Liver (tissue), 9 donors: ENCODE data around the gene PP2D1. TPM values are rescaled to one million over a fixed set of nuclear protein-coding genes. Genes with fewer than 3 reads are reported as not detected.
"Not testable (repeated sequence)": the region's sequence is repeated elsewhere in the genome, so short reads cannot be mapped to it uniquely, and the experiment has no call there.

Experiments used
- DNase-seq: peaks from one replicate; pipeline ENCODE4 v3.0.0-alpha.2; 2017; ENCODE audit warnings: low spot score
- H3K27ac ChIP-seq, 2 donors: one replicate each; pipeline ENCODE4 v1.7.0; 2013; ENCODE audit warnings: inconsistent platforms in 2 of 2, low read length in 2 of 2, control low read depth in 1 of 2, low read depth in 1 of 2, mild to moderate bottlenecking in 1 of 2
- H3K27me3 ChIP-seq, 4 donors: one replicate each; pipeline versions ENCODE4 v1.6.1 to v1.7.0; 2013; ENCODE audit warnings: low read length in 3 of 4, inconsistent platforms in 1 of 4, mild to moderate bottlenecking in 1 of 4, moderate library complexity in 1 of 4; ENCODE audit not compliant: control insufficient read depth in 4 of 4, insufficient read depth in 4 of 4
- H3K36me3 ChIP-seq, 4 donors: one replicate each; pipeline versions ENCODE4 v1.6.1 to v1.7.0; 2013; ENCODE audit warnings: low read length in 3 of 4, mild to moderate bottlenecking in 3 of 4, low read depth in 1 of 4, moderate library complexity in 1 of 4; ENCODE audit not compliant: control insufficient read depth in 4 of 4, insufficient read depth in 3 of 4
- H3K4me1 ChIP-seq, 4 donors: one replicate each; pipeline versions ENCODE4 v1.6.1 to v1.7.0; 2013; ENCODE audit warnings: low read length in 3 of 4, mild to moderate bottlenecking in 3 of 4, moderate library complexity in 1 of 4; ENCODE audit not compliant: control insufficient read depth in 4 of 4, insufficient read depth in 4 of 4
- H3K4me3 ChIP-seq, 3 donors: one replicate each; pipeline versions ENCODE4 v1.6.1 to v1.7.0; 2013; ENCODE audit warnings: low read length in 3 of 3, control low read depth in 1 of 3, low read depth in 1 of 3, mild to moderate bottlenecking in 1 of 3
- H3K9ac ChIP-seq, 2 donors: one replicate each; pipeline ENCODE4 v1.7.0; 2013; ENCODE audit warnings: low read length in 2 of 2, mild to moderate bottlenecking in 2 of 2, moderate library complexity in 2 of 2, control low read depth in 1 of 2, low read depth in 1 of 2
- H3K9me3 ChIP-seq, 4 donors: one replicate each; pipeline versions ENCODE4 v1.6.1 to v1.7.0; 2013; ENCODE audit warnings: low read length in 3 of 4; ENCODE audit not compliant: control insufficient read depth in 4 of 4
- FOXA1 ChIP-seq: IDR thresholded peaks from 2 replicates; pipeline ENCODE4 v1.6.1; 2016; ENCODE audit warnings: antibody characterized with exemption
- FOXA2 ChIP-seq: IDR thresholded peaks from 2 replicates; pipeline ENCODE4 v1.6.1; 2016; ENCODE audit warnings: antibody characterized with exemption
- GABPA ChIP-seq, 2 donors: IDR thresholded peaks in 1 of 2; conservative IDR thresholded peaks in 1 of 2; 2 replicates each; pipeline ENCODE4 v1.6.1; 2016; ENCODE audit warnings: antibody characterized with exemption in 2 of 2, mild to moderate bottlenecking in 1 of 2, moderate library complexity in 1 of 2
- HNF4A ChIP-seq, 2 donors: conservative IDR thresholded peaks; 2 replicates each; pipeline ENCODE4 v1.6.1; 2016; ENCODE audit warnings: antibody characterized with exemption in 2 of 2, mild to moderate bottlenecking in 2 of 2
- HNF4G ChIP-seq: IDR thresholded peaks from 2 replicates; pipeline ENCODE4 v1.6.1; 2016; ENCODE audit warnings: antibody characterized with exemption
- JUND ChIP-seq, 2 donors: IDR thresholded peaks; 2 replicates each; pipeline ENCODE4 v1.6.1; 2016; ENCODE audit warnings: antibody characterized with exemption in 2 of 2
- NR2F2 ChIP-seq: IDR thresholded peaks from 2 replicates; pipeline ENCODE4 v1.6.1; 2016; ENCODE audit warnings: antibody characterized with exemption
- RAD21 ChIP-seq, 2 donors: IDR thresholded peaks; 2 replicates each; pipeline ENCODE4 v1.6.1; 2016; ENCODE audit warnings: antibody characterized with exemption in 2 of 2, mild to moderate bottlenecking in 2 of 2
- SP1 ChIP-seq: IDR thresholded peaks from 2 replicates; pipeline ENCODE4 v1.6.1; 2018; ENCODE audit warnings: antibody characterized with exemption, mild to moderate bottlenecking
- TAF1 ChIP-seq: conservative IDR thresholded peaks from 2 replicates; pipeline ENCODE4 v1.6.1; 2016; ENCODE audit warnings: antibody characterized with exemption, mild to moderate bottlenecking
- YY1 ChIP-seq: IDR thresholded peaks from 2 replicates; pipeline ENCODE4 v1.6.1; 2016; ENCODE audit warnings: antibody characterized with exemption, mild to moderate bottlenecking
- WGBS: extraction: QIAGEN DNeasy Blood & Tissue Kit; methylation state at CpG from one replicate; pipeline ENCODE4 v1.1.7; 2013; 5-methylcytosine and 5-hydroxymethylcytosine counted together
- polyA plus RNA-seq, 2 donors: library from polyadenylated mRNA; stranded (reverse) in 1 of 2; unstranded in 1 of 2; fragments of 200-250 nt in 1 of 2; fragments of >200 nt in 1 of 2; fragmentation: Nextera tagmentation in 1 of 2; extraction: Ambion mirVana in 1 of 2; gene quantifications; one replicate each; pipeline versions ENCODE4 v1.2.1 to v1.2.3, GENCODE V29; 2013 to 2015
- total RNA-seq, 2 donors: library from RNA; depleted of rRNA; stranded (reverse); fragments of >200 nt; gene quantifications; one replicate each; pipeline ENCODE4 v1.2.3, GENCODE V29; 2014
- TF ChIP-seq, protein P1 (sequence below): IDR thresholded peaks from 2 replicates; pipeline ENCODE4 v1.6.1; 2016; ENCODE audit warnings: antibody characterized with exemption
- TF ChIP-seq, protein P2 (sequence below): IDR thresholded peaks from 2 replicates; pipeline ENCODE4 v1.6.1; 2016; ENCODE audit warnings: antibody characterized with exemption, mild to moderate bottlenecking
- TF ChIP-seq, protein P3 (sequence below): IDR thresholded peaks from 2 replicates; pipeline ENCODE4 v1.6.1; 2016; ENCODE audit warnings: antibody characterized with exemption
- TF ChIP-seq, protein P4 (sequence below): fragments of 150-350 bp; IDR thresholded peaks from 2 replicates; pipeline ENCODE4 v1.5.1; 2017; ENCODE audit warnings: improper control_type of control experiment, low read depth, low read length; ENCODE audit not compliant: missing input control
- donor health status: healthy.
- donor health status: healthy.
- donor health status: healthy.
- donor health status: healthy.
- donor health status: healthy.

Gene PP2D1
- total and polyA plus RNA-seq, 4 donors = 0.31 TPM; not detected in 3

DNA sequence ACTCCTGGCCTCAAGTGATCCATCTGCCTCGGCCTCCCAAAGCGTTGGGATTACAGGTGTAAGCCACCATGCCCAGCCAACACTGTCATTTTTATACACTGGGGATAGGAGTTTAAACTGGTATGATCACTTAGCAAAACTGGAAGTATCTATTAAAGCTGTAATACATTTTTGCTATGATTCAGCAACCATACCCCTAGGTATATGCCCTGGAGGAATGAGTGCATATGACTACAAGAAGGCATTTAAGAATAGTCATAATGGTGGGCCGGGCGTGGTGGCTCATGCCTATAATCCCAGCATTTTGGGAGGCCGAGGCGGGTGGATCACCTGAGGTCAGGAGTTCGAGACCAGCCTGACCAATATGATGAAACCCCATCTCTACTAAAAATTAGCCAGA is 19.9 kb upstream of the PP2D1 start:
- not testable (repeated sequence) for DNase-seq, H3K36me3 ChIP-seq, H3K9me3 ChIP-seq, H3K4me1 ChIP-seq, H3K9ac ChIP-seq, H3K4me3 ChIP-seq, H3K27ac ChIP-seq, H3K27me3 ChIP-seq
- 97% methylated on average over 7 of the region's 7 CpGs for WGBS

DNA sequence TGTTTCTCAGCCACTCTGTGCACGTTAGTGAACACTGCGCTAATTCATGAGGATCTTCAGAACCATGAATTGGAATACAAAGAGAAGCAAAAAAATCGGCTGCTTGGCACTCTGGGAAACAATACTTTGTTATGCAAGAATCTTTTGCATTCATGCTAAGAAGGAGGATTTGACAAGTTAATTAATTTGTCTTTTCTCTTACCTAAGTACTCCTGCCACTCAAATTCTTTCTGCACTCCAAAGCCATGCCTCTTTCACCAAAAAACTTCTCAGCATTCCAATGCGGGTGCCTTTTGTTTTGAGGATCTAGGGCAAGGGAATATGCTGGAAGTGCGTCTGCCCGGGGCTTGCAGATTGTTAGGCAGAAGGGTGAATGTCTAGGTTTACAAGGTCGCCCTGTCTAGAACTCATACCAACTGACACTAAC is 16.9 kb upstream of the PP2D1 start:
- no peaks in the 10 kb centered on the region for H3K36me3 ChIP-seq
- no peak for TF ChIP-seq TAF1
- no peak for TF ChIP-seq YY1
- TF ChIP-seq, protein P1, sequence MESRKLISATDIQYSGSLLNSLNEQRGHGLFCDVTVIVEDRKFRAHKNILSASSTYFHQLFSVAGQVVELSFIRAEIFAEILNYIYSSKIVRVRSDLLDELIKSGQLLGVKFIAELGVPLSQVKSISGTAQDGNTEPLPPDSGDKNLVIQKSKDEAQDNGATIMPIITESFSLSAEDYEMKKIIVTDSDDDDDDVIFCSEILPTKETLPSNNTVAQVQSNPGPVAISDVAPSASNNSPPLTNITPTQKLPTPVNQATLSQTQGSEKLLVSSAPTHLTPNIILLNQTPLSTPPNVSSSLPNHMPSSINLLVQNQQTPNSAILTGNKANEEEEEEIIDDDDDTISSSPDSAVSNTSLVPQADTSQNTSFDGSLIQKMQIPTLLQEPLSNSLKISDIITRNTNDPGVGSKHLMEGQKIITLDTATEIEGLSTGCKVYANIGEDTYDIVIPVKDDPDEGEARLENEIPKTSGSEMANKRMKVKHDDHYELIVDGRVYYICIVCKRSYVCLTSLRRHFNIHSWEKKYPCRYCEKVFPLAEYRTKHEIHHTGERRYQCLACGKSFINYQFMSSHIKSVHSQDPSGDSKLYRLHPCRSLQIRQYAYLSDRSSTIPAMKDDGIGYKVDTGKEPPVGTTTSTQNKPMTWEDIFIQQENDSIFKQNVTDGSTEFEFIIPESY = no peak
- no peak for TF ChIP-seq RAD21 (IDR thresholded peaks at IDR 0.05)
- TF ChIP-seq, protein P2, sequence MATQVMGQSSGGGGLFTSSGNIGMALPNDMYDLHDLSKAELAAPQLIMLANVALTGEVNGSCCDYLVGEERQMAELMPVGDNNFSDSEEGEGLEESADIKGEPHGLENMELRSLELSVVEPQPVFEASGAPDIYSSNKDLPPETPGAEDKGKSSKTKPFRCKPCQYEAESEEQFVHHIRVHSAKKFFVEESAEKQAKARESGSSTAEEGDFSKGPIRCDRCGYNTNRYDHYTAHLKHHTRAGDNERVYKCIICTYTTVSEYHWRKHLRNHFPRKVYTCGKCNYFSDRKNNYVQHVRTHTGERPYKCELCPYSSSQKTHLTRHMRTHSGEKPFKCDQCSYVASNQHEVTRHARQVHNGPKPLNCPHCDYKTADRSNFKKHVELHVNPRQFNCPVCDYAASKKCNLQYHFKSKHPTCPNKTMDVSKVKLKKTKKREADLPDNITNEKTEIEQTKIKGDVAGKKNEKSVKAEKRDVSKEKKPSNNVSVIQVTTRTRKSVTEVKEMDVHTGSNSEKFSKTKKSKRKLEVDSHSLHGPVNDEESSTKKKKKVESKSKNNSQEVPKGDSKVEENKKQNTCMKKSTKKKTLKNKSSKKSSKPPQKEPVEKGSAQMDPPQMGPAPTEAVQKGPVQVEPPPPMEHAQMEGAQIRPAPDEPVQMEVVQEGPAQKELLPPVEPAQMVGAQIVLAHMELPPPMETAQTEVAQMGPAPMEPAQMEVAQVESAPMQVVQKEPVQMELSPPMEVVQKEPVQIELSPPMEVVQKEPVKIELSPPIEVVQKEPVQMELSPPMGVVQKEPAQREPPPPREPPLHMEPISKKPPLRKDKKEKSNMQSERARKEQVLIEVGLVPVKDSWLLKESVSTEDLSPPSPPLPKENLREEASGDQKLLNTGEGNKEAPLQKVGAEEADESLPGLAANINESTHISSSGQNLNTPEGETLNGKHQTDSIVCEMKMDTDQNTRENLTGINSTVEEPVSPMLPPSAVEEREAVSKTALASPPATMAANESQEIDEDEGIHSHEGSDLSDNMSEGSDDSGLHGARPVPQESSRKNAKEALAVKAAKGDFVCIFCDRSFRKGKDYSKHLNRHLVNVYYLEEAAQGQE = no peak
- no peak for TF ChIP-seq GABPA (IDR thresholded peaks at IDR 0.05 in 1 of 2, conservative IDR thresholded peaks at IDR 0.05 in 1 of 2)
- no peak overlapping the region for H3K4me3 ChIP-seq
- no peak for DNase-seq
- no peak overlapping the region for H3K27ac ChIP-seq
- no peaks in the 10 kb centered on the region for H3K27me3 ChIP-seq
- no peak overlapping the region for H3K9ac ChIP-seq
- H3K4me1 ChIP-seq = no peaks in the 10 kb centered on the region
- 92% methylated on average over 7 of the region's 7 CpGs for WGBS
- H3K9me3 ChIP-seq = no peaks in the 10 kb centered on the region

DNA sequence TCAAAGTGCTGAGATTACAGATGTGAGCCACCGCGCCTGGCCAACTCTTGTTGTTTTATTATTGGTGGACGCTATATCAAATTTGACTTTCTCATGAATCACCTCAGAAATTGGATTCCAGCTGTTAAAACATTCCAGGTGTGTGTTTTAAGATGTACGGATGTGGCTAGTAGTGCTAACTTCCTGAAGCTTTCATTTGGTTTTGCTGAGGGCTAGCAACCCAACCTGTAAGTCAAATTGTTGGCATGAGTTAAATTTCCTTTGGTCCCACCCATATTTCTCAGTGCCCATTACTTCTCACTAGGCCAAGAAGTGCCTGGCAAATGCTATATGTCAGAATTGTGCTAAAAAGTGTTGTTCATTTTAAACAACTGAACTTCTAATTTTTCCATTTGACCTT is 15.1 kb upstream of the PP2D1 start:
- no peaks in the 10 kb centered on the region for H3K27me3 ChIP-seq
- no peak overlapping the region for H3K9ac ChIP-seq
- 95% methylated on average over 4 of the region's 4 CpGs for WGBS
- H3K4me1 ChIP-seq = no peaks in the 10 kb centered on the region
- no peak overlapping the region for H3K27ac ChIP-seq
- H3K4me3 ChIP-seq = no peak overlapping the region
- DNase-seq = no peak
- no peaks in the 10 kb centered on the region for H3K36me3 ChIP-seq
- H3K9me3 ChIP-seq = no peaks in the 10 kb centered on the region
- no peak for TF ChIP-seq JUND (IDR thresholded peaks at IDR 0.05)
- no peak for TF ChIP-seq HNF4A (conservative IDR thresholded peaks at IDR 0.05)
- TF ChIP-seq FOXA2 = no peak
- TF ChIP-seq GABPA (IDR thresholded peaks at IDR 0.05 in 1 of 2, conservative IDR thresholded peaks at IDR 0.05 in 1 of 2) = no peak
- TF ChIP-seq, protein P2 = no peak
- TF ChIP-seq, protein P3, sequence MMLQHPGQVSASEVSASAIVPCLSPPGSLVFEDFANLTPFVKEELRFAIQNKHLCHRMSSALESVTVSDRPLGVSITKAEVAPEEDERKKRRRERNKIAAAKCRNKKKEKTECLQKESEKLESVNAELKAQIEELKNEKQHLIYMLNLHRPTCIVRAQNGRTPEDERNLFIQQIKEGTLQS = no peak
- TF ChIP-seq, protein P4, sequence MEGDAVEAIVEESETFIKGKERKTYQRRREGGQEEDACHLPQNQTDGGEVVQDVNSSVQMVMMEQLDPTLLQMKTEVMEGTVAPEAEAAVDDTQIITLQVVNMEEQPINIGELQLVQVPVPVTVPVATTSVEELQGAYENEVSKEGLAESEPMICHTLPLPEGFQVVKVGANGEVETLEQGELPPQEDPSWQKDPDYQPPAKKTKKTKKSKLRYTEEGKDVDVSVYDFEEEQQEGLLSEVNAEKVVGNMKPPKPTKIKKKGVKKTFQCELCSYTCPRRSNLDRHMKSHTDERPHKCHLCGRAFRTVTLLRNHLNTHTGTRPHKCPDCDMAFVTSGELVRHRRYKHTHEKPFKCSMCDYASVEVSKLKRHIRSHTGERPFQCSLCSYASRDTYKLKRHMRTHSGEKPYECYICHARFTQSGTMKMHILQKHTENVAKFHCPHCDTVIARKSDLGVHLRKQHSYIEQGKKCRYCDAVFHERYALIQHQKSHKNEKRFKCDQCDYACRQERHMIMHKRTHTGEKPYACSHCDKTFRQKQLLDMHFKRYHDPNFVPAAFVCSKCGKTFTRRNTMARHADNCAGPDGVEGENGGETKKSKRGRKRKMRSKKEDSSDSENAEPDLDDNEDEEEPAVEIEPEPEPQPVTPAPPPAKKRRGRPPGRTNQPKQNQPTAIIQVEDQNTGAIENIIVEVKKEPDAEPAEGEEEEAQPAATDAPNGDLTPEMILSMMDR = no peak
- TF ChIP-seq FOXA1 = no peak
- TF ChIP-seq HNF4G = no peak
- TF ChIP-seq NR2F2 = no peak
- TF ChIP-seq, protein P1 = no peak
- no peak for TF ChIP-seq TAF1
- TF ChIP-seq SP1 = no peak
